Thymus (tissue), 11 donors: ENCODE results near the gene AEBP1. TPM values are rescaled to one million over a fixed set of nuclear protein-coding genes. Genes with fewer than 3 reads are reported as not detected.

ENCODE experiments used
- DNase-seq, 9 donors: peaks; one replicate each; pipeline ENCODE4 v3.0.0-alpha.2; 2013; ENCODE audit warnings: low spot score in 9 of 9, low read depth in 6 of 9, missing footprints in 1 of 9
- H3K27ac ChIP-seq, 2 donors: one replicate each; pipeline ENCODE4 v1.5.1; 2013; ENCODE audit warnings: control low read depth in 1 of 2, low read depth in 1 of 2, low read length in 1 of 2, mild to moderate bottlenecking in 1 of 2, moderate library complexity in 1 of 2
- H3K27me3 ChIP-seq, 2 donors: one replicate each; pipeline ENCODE4 v1.5.1; 2013; ENCODE audit warnings: low read length in 1 of 2; ENCODE audit not compliant: control insufficient read depth in 2 of 2, insufficient read depth in 1 of 2
- H3K36me3 ChIP-seq, 2 donors: one replicate each; pipeline ENCODE4 v1.5.1; 2013; ENCODE audit warnings: low read length in 1 of 2, mild to moderate bottlenecking in 1 of 2, moderate library complexity in 1 of 2; ENCODE audit not compliant: control insufficient read depth in 2 of 2, insufficient read depth in 2 of 2
- H3K4me1 ChIP-seq, 2 donors: one replicate each; pipeline ENCODE4 v1.5.1; 2013; ENCODE audit warnings: low read length in 2 of 2; ENCODE audit not compliant: control insufficient read depth in 2 of 2, insufficient read depth in 2 of 2
- H3K4me3 ChIP-seq, 2 donors: one replicate each; pipeline ENCODE4 v1.5.1; 2013; ENCODE audit warnings: low read length in 2 of 2, control low read depth in 1 of 2, mild to moderate bottlenecking in 1 of 2
- H3K9me3 ChIP-seq, 2 donors: one replicate each; pipeline ENCODE4 v1.5.1; 2013; ENCODE audit warnings: low read length in 1 of 2, mild to moderate bottlenecking in 1 of 2; ENCODE audit not compliant: control insufficient read depth in 2 of 2, insufficient read depth in 1 of 2
- WGBS: extraction: QIAGEN DNeasy Blood & Tissue Kit; methylation state at CpG from one replicate; pipeline ENCODE4 v1.1.7; 2013; 5-methylcytosine and 5-hydroxymethylcytosine counted together
- polyA plus RNA-seq: library from polyadenylated mRNA; stranded (reverse); fragments of 200-250 nt; gene quantifications from one replicate; pipeline ENCODE4 v1.2.3, GENCODE V29; 2013
- total RNA-seq: library from RNA; stranded (reverse); fragments of 120-200 nt; gene quantifications from one replicate; pipeline ENCODE4 v1.2.4, GENCODE V29; 2013
- donor health status: healthy.

The AEBP1 gene
- total and polyA plus RNA-seq, 2 donors: 57.4 to 126 TPM

DNA sequence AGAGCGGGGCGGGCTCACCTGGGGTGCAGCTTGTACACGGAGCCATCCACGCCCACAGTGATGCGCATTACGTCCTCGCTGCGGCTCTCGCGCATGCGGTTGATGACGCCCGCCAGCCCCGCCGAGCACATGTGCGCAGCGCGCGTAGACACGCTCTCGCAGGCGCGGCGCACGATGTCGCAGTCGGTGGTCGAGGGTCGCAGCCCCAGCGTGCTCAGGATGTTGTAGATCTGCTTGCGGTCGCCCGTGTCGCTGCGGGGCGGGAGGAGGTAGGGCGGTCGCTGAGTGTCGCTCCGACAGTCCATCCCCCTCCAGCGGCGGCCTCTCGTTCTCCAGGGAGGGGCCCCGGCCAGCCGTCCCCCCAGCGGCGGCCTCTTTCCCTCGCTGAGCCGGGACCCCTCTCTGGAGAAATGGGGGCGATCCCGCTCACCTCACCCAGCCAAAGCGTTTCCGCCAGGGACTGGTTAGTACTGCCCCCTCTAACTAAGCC, 41.4 kb downstream of the AEBP1 start:
- WGBS: 16% methylated on average over 53 of the region's 53 CpGs
- Histone ChIP-seq H3K36me3 (no peaks in the 10 kb centered on the region), H3K4me3 (peak overlapping the region in 1 of 2 donors; percentile 46), H3K9me3 (peaks cover 3 to 10% of the 10 kb centered on the region in 2 donors), H3K27ac (no peak overlapping the region), H3K4me1 (peaks cover 8 to 24% of the 10 kb centered on the region in 2 donors), H3K27me3 (peaks cover 16 to 57% of the 10 kb centered on the region in 2 donors)
- DNase-seq: peak in 3 of 9 donors; percentile 35 to 50 (median 48)

DNA sequence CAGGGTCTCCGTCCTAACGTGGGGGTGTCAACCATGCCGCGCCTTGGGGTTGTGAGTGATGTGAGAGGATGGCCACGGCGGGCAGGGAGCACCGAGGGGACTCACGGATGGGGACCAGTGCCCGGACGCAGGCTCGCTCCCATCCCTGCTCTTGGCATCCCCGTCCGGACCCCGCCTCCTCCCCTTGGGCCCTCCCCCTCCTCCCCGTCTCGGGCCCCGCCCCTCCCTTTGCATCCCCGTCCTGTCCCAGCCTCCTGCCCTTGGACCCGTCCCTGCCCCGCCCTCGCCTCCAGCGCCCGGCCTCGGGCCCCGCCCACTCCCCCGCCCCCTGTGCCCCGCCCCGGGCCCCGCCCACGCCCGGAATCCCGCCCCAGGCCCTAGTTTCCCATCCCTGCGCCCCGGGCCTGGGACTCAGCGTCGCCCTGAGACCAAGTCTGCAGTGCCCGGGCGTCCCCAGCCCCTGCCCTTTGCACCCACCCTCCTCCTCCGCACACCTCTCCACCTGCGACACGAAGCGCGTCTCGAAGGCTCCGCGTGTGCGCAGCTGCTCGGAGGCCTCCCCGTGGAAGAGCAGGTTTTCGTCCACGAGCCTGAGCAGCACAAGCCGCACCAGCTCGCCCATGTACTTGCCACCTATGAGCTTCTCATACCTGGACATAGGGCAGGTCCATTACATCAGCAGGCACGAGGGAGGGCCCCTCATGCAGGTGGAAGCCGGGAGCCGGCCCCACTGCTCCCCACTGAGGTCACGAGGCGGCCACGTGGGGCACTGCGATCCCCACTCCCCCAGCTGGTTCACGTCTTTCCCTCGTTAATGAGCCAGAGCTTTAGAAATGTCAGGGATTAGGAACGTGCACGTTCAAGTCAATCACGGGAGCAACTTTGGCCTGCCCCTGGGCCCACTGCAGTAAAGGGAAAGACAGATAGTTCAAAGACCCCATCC, 42.1 kb downstream of the AEBP1 start:
- Histone ChIP-seq H3K36me3 (no peaks in the 10 kb centered on the region), H3K4me1 (peaks cover 14 to 31% of the 10 kb centered on the region in 2 donors), H3K9me3 (peaks cover 3 to 10% of the 10 kb centered on the region in 2 donors), H3K27me3 (peaks cover 16 to 57% of the 10 kb centered on the region in 2 donors), H3K27ac (no peak overlapping the region), H3K4me3 (peak overlapping the region in 1 of 2 donors; percentile 46)
- 23% methylated on average over 65 of the region's 65 CpGs for WGBS
- peak in 4 of 9 donors; percentile 42 to 64 (median 58) for DNase-seq

DNA sequence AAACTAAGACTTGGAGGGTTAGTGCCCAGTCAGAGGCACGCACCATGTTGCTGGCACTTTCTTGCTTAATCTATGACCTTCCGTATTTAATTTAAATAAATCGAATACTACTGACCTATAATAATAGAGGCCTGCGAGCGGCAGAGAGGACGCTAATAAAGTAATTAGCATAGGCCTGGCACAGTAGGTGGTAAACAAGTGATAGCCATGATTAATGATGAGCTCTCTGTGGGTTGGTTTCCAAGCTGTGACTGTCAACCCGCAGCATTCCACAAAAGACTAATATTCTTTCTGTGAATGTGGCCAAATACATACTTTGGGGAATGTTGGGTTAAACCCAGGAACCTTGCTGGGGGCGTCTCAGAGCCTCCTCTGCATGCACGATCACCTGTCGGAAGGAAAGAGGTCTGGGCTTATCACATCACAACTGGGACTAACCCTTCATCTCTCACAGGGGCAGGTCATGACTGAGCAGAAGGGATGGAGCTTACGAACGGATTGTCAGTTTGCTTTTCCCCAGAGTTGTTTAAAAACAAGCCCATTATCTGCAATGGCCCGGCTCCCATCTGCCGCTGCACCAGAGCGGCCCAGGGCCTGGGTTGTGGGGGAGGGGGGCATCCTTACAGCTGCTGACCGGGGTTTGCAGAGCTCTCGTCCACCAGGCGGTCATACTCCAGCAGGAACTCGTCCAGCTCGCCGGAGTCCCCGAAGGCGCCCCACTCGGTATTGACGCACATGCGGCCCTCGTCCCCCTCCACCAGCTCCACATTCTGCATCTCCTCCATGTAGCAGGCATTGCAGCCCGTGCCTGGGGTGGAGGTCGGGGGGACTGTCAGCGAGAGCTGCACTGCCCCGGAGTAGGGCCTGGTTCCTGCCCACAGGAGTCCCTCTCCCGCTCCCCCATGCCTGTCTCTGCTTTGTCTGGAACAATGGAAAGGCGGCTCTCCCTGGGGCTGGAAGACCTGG, 43.2 kb downstream of the AEBP1 start:
- H3K27ac ChIP-seq: no peak overlapping the region
- DNase-seq: no peak
- peaks cover 16 to 57% of the 10 kb centered on the region in 2 donors for H3K27me3 ChIP-seq
- peaks cover 3 to 10% of the 10 kb centered on the region in 2 donors for H3K9me3 ChIP-seq
- H3K4me1 ChIP-seq: peaks cover 14 to 37% of the 10 kb centered on the region in 2 donors
- H3K36me3 ChIP-seq: no peaks in the 10 kb centered on the region
- no peak overlapping the region for H3K4me3 ChIP-seq
- 84% methylated on average over 33 of the region's 33 CpGs for WGBS

DNA sequence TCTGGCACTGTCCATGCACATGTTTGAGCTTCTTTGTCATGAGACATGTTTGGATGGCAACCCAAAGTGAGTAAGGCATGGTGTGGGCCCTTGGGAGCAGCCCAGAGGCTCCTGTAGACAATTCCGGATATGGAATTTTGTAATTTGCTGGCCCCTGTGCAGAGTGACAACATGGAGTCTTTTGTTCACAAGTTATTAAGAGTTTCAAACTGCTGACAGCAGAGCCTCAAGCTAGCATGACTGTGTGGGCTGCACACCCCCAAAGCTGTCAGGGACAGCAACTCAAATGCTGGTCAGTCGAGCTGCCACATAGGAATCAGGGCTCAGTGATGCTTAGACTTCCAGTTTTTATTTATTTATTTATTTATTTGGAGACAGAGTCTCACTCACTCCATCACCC, 44.0 kb downstream of the AEBP1 start:
- no peak overlapping the region for H3K4me3 ChIP-seq
- H3K27ac ChIP-seq: no peak overlapping the region
- no peaks in the 10 kb centered on the region for H3K36me3 ChIP-seq
- H3K9me3 ChIP-seq: peaks cover 3 to 10% of the 10 kb centered on the region in 2 donors
- peaks cover 14 to 37% of the 10 kb centered on the region in 2 donors for H3K4me1 ChIP-seq
- H3K27me3 ChIP-seq: peaks cover 16 to 54% of the 10 kb centered on the region in 2 donors
- WGBS: 94% methylated on average over 2 of the region's 2 CpGs
- no peak for DNase-seq

DNA sequence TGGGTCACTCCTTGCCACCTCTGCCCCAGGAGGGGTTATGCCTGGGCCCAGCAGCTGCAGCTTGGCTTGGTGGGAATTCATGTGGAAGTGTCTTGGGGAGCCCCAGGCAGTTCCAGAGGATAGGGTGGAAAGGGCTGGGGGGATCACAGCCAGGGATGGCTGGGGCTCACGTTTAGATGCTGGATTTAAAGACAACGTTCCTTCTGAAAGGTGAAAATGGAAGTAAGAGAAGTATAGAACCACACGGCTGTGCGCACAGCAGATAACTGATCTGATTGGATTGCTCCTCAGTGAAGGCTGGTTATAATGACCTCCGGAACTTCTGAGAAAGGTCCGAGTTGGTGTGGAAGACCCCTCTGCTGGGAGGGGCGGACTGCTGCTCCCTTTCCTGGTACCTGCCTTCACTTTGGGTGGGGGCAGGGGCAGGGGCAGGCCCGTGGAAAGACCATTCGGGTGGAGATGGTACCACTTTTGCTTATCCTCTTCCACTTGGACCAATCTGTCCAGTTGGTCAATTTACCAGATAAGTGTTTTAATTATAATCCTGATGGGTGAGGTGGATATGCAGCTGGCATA, 44.9 kb downstream of the AEBP1 start:
- H3K4me1 ChIP-seq: peaks cover 14 to 37% of the 10 kb centered on the region in 2 donors
- peaks cover 3 to 10% of the 10 kb centered on the region in 2 donors for H3K9me3 ChIP-seq
- no peak overlapping the region for H3K4me3 ChIP-seq
- peaks cover 16 to 50% of the 10 kb centered on the region in 2 donors for H3K27me3 ChIP-seq
- WGBS: 96% methylated on average over 9 of the region's 9 CpGs
- no peaks in the 10 kb centered on the region for H3K36me3 ChIP-seq
- no peak for DNase-seq
- H3K27ac ChIP-seq: no peak overlapping the region

DNA sequence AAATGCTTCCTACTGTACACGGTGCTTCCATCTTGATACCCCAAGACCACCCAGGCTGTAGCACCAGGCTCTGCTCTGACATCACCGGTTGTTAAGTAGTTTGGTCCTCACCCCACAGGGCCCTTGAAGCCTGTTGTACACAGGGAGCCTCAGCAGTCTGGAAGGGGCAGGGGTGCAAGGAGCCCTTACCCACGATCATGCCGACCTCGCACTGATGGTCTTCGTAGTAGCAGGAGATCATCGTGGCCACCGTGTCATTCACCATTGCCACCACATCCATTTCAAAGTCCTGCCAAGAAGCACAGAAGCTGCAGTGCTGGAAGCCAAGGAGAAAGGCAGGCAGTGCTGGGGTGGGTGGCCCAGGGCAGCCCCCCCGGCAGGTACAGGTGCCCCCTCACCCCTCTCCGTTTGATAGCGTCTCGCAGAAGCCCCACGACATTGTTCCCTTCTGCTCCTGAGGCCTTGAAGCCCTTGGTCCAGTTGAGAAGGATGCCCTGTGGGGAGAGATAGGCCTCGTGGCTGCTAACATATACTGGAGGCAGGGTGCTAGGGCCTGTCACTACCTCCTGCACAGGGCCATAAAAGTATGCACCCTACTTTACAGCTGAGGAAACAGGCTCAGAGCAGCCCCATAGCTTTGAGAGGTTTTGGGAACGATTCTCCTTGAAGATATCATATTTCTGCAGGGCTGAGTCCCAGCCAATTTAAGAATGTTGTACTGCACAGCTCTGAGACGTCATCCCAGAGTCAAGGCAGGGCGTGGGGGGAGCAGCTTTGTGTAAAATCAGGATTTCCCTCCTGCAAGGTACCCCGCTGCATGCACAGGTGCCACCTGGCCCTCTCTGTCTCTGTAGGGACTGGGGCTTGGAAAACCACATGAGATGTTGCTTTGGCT, 45.7 kb downstream of the AEBP1 start:
- Histone ChIP-seq H3K4me1 (peaks cover 14 to 37% of the 10 kb centered on the region in 2 donors), H3K4me3 (no peak overlapping the region), H3K27me3 (peaks cover 12 to 42% of the 10 kb centered on the region in 2 donors), H3K27ac (no peak overlapping the region), H3K9me3 (peaks cover 3 to 10% of the 10 kb centered on the region in 2 donors), H3K36me3 (no peaks in the 10 kb centered on the region)
- 92% methylated on average over 18 of the region's 18 CpGs for WGBS
- DNase-seq: peak in 1 of 9 donors; percentile 38

DNA sequence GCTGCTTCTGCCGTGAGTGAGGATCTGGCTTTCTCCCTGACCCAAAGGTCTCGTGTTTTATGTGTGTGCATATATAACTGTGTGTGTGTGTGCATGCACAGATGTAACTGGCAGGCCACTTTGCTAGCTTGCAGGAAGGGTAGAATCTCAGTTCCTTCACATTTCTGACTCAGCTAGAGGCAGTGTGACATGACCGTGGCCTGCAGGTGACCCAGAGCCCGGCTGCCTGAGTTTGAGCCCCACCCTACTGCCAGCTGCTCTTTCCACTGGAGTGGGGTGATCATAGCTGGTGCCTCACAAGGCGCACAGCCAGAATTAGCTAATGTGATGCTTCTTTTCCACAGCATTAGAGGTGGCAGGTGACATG, 46.3 kb downstream of the AEBP1 start:
- H3K27ac ChIP-seq: no peak overlapping the region
- WGBS: 54% methylated on average over 5 of the region's 5 CpGs
- DNase-seq: peak in 1 of 9 donors; percentile 18
- H3K27me3 ChIP-seq: peaks cover 8 to 36% of the 10 kb centered on the region in 2 donors
- peaks cover 14 to 34% of the 10 kb centered on the region in 2 donors for H3K4me1 ChIP-seq
- no peaks in the 10 kb centered on the region for H3K36me3 ChIP-seq
- no peak overlapping the region for H3K4me3 ChIP-seq
- H3K9me3 ChIP-seq: peaks cover under 1 to 9% of the 10 kb centered on the region in 2 donors
